HG02642 (cell line): ENCODE results near the gene MRPL10.

ENCODE experiments used
- ATAC-seq: cut with Tn5 transposase; IDR thresholded peaks from one replicate; pipeline ENCODE4 v1.9.1; 2021; ENCODE audit warnings: mild to moderate bottlenecking; ENCODE audit not compliant: unreplicated experiment, poor library complexity

MRPL10 gene

GRCh38 chr17:47841488-47842291 is 10.3 kb upstream of the MRPL10 start:
- no peak for ATAC-seq

GRCh38 chr17:47840742-47841487 is 9.6 kb upstream of the MRPL10 start, which contains the start of gene SCRN2:
TSS of gene SCRN2 (minus strand) at chr17:47841273. CDS start at chr17:47840843, 430 bp downstream.
- ATAC-seq, result peak; percentile 80

- no peak for ATAC-seq
These were observed 8.8 kb upstream of the MRPL10 start for GRCh38 chr17:47840001-47840741.

GRCh38 chr17:47839071-47839470 is 7.7 kb upstream of the MRPL10 start:
- no peak for ATAC-seq

- ATAC-seq, result no peak
These were observed 7.3 kb upstream of the MRPL10 start for GRCh38 chr17:47838636-47839035.

- no peak for ATAC-seq
These were observed 6.2 kb upstream of the MRPL10 start for GRCh38 chr17:47837401-47838039.

- no peak for ATAC-seq
These were observed 5.3 kb upstream of the MRPL10 start for GRCh38 chr17:47836601-47837000.

- ATAC-seq, result no peak
These were observed 3.4 kb upstream of the MRPL10 start for GRCh38 chr17:47834756-47835155.

GRCh38 chr17:47831934-47832327 is 590 bp upstream of the MRPL10 start:
- no peak for ATAC-seq

- no peak for ATAC-seq
These were observed 842 bp downstream of the MRPL10 start for GRCh38 chr17:47830396-47831002.

GRCh38 chr17:47829870-47830269 is 1.5 kb downstream of the MRPL10 start:
- no peak for ATAC-seq

GRCh38 chr17:47823519-47823918 is 7.8 kb downstream of the MRPL10 start:
- no peak for ATAC-seq

GRCh38 chr17:47822785-47823184 is 8.6 kb downstream of the MRPL10 start:
- ATAC-seq, result no peak

GRCh38 chr17:47821424-47822391 is 9.6 kb downstream of the MRPL10 start, which contains the start of gene OSBPL7:
TSS of gene OSBPL7 (minus strand) at chr17:47821794. CDS start at chr17:47820278, 1,516 bp downstream.
- peak; percentile 80 for ATAC-seq

GRCh38 chr17:47821031-47821423 is 10.3 kb downstream of the MRPL10 start:
- ATAC-seq, result no peak

- ATAC-seq, result no peak
These were observed 11.1 kb downstream of the MRPL10 start for GRCh38 chr17:47820033-47820789.

- no peak for ATAC-seq
These were observed 11.9 kb downstream of the MRPL10 start for GRCh38 chr17:47819475-47819874.
